Neuronal stem cell (in vitro differentiated cells): ENCODE data around the gene FOXP1.

ENCODE experiments used
- DNase-seq: peaks from one replicate; pipeline ENCODE4 v3.0.0-alpha.2; 2013; ENCODE audit warnings: low spot score
- H2AFZ ChIP-seq: one replicate; pipeline ENCODE4 v1.6.1; 2013; ENCODE audit warnings: mild to moderate bottlenecking, low read length, inconsistent platforms
- H2AK5ac ChIP-seq: 2 replicates; pipeline ENCODE4 v1.6.1; 2013; ENCODE audit warnings: low read depth, mild to moderate bottlenecking, inconsistent platforms, low read length, moderate library complexity, mixed read lengths
- H2BK120ac ChIP-seq: 2 replicates; pipeline ENCODE4 v1.6.1; 2013; ENCODE audit warnings: low read depth, mild to moderate bottlenecking, inconsistent platforms, low read length, moderate library complexity, mixed read lengths
- H2BK12ac ChIP-seq: one replicate; pipeline ENCODE4 v1.6.1; 2013; ENCODE audit warnings: low read length, inconsistent platforms
- H2BK15ac ChIP-seq: 2 replicates; pipeline ENCODE4 v1.6.1; 2013; ENCODE audit warnings: mild to moderate bottlenecking, low read length, inconsistent platforms, mixed read lengths
- H2BK5ac ChIP-seq: one replicate; pipeline ENCODE4 v1.6.1; 2013; ENCODE audit warnings: inconsistent platforms, mild to moderate bottlenecking, low read length, moderate library complexity
- H3K14ac ChIP-seq: one replicate; pipeline ENCODE4 v1.6.1; 2013; ENCODE audit warnings: low read length, inconsistent platforms
- H3K18ac ChIP-seq: 2 replicates; pipeline ENCODE4 v1.6.1; 2013; ENCODE audit warnings: low read length, inconsistent platforms
- H3K23ac ChIP-seq: 2 replicates; pipeline ENCODE4 v1.6.1; 2013; ENCODE audit warnings: low read depth, mild to moderate bottlenecking, mixed read lengths, low read length, inconsistent platforms; ENCODE audit not compliant: poor library complexity
- H3K27ac ChIP-seq: replicated peaks from 3 replicates; pipeline ENCODE4 v1.5.1; 2013; ENCODE audit warnings: low read length, inconsistent platforms
- H3K27me3 ChIP-seq, 3 experiments: 2 replicates each; pipeline ENCODE4 v1.6.1; 2013; ENCODE audit warnings: low read length in 3 of 3, mild to moderate bottlenecking in 2 of 3, inconsistent platforms in 1 of 3, low read depth in 1 of 3, mixed read lengths in 1 of 3, moderate library complexity in 1 of 3; ENCODE audit not compliant: control insufficient read depth in 3 of 3, insufficient read depth in 3 of 3
- H3K36me3 ChIP-seq, 2 donors: replicated peaks in 1 of 2; 2 replicates each; pipeline ENCODE4 v1.6.1; 2013; ENCODE audit warnings: low read length in 2 of 2; ENCODE audit not compliant: control insufficient read depth in 2 of 2, insufficient read depth in 2 of 2
- H3K4ac ChIP-seq: 2 replicates; pipeline ENCODE4 v1.6.1; 2013; ENCODE audit warnings: inconsistent platforms, mild to moderate bottlenecking, low read length, moderate library complexity
- H3K4me1 ChIP-seq, 2 donors: 1 replicate in 1 of 2; 2 replicates in 1 of 2; pipeline ENCODE4 v1.6.1; 2013; ENCODE audit warnings: low read length in 2 of 2, low read depth in 1 of 2; ENCODE audit not compliant: control insufficient read depth in 2 of 2, insufficient read depth in 1 of 2
- H3K4me2 ChIP-seq: one replicate; pipeline ENCODE4 v1.6.1; 2013; ENCODE audit warnings: mild to moderate bottlenecking, low read length, inconsistent platforms; ENCODE audit not compliant: insufficient read depth, poor library complexity, severe bottlenecking
- H3K4me3 ChIP-seq, 2 donors: 2 replicates each; pipeline ENCODE4 v1.5.1; 2013; ENCODE audit warnings: low read length in 2 of 2, mild to moderate bottlenecking in 2 of 2, inconsistent platforms in 1 of 2, moderate library complexity in 1 of 2
- H3K79me1 ChIP-seq: one replicate; pipeline ENCODE4 v1.6.1; 2013; ENCODE audit warnings: low read depth, mild to moderate bottlenecking, inconsistent platforms, low read length, moderate library complexity
- H3K9ac ChIP-seq: one replicate; pipeline ENCODE4 v1.6.1; 2013; ENCODE audit warnings: mild to moderate bottlenecking, low read depth, low read length, inconsistent platforms; ENCODE audit not compliant: poor library complexity
- H3K9me3 ChIP-seq, 2 donors: replicated peaks in 1 of 2; 2 replicates each; pipeline versions ENCODE3 to v1.6.1; 2013; ENCODE audit warnings: low read length in 2 of 2, mild to moderate bottlenecking in 2 of 2, inconsistent platforms in 1 of 2, low read depth in 1 of 2, mixed read lengths in 1 of 2, moderate library complexity in 1 of 2; ENCODE audit not compliant: control insufficient read depth in 2 of 2, insufficient read depth in 1 of 2
- H4K8ac ChIP-seq: one replicate; pipeline ENCODE4 v1.6.1; 2013; ENCODE audit warnings: low read depth, mild to moderate bottlenecking, inconsistent platforms, low read length, moderate library complexity
- H4K91ac ChIP-seq: one replicate; pipeline ENCODE4 v1.6.1; 2013; ENCODE audit warnings: low read length, low read depth, mild to moderate bottlenecking, inconsistent platforms; ENCODE audit not compliant: poor library complexity
- WGBS, 2 donors: extraction: QIAGEN DNeasy Blood & Tissue Kit; methylation state at CpG; one replicate each; pipeline ENCODE4 v1.1.7; 2013; ENCODE audit warnings: missing lambda C conversion rate in 2 of 2, mixed read lengths in 1 of 2; ENCODE audit not compliant: insufficient read length in 2 of 2, insufficient replicate concordance in 1 of 2; ENCODE audit errors: extremely low coverage in 2 of 2; 5-methylcytosine and 5-hydroxymethylcytosine counted together

Gene FOXP1

GRCh38 chr3:71524672-71525071 lies 58.9 kb downstream of the FOXP1 start:
- Histone ChIP-seq H3K23ac (no peak overlapping the region), H2BK12ac (no peak overlapping the region)

GRCh38 chr3:71523628-71524027 lies 59.9 kb downstream of the FOXP1 start:
- Histone ChIP-seq H3K9me3 (no peaks in the 10 kb centered on the region), H2AFZ (no peak overlapping the region), H3K23ac (no peak overlapping the region), H3K4me2 (no peak overlapping the region), H3K4me1 (peaks cover 9 to 18% of the 10 kb centered on the region in 2 donors), H4K8ac (no peak overlapping the region), H2BK5ac (no peak overlapping the region), H2BK12ac (no peak overlapping the region), H3K9ac (no peak overlapping the region), H3K14ac (no peak overlapping the region), H2BK15ac (no peak overlapping the region), H2BK120ac (no peak overlapping the region), H3K79me1 (no peaks in the 10 kb centered on the region), H3K4ac (no peak overlapping the region), H4K91ac (no peak overlapping the region), H2AK5ac (no peak overlapping the region), H3K27me3 (no peaks in the 10 kb centered on the region), H3K4me3 (no peak overlapping the region), H3K27ac (no peak overlapping the region), H3K36me3 (no peaks in the 10 kb centered on the region), H3K18ac (no peak overlapping the region)
- no CpG with 5 or more reads among the region's 4 CpGs for WGBS, 2 donors
- DNase-seq = no peak

More at GRCh38 chr3:71524672-71525071, 58.9 kb downstream of the FOXP1 start:
- Histone ChIP-seq H2BK5ac (no peak overlapping the region), H3K18ac (no peak overlapping the region), H3K4me1 (peaks cover 12 to 26% of the 10 kb centered on the region in 2 donors), H2BK120ac (no peak overlapping the region), H3K27ac (no peak overlapping the region), H2BK15ac (no peak overlapping the region), H4K8ac (no peak overlapping the region), H2AFZ (no peak overlapping the region), H4K91ac (no peak overlapping the region), H3K4ac (no peak overlapping the region), H3K4me3 (no peak overlapping the region), H2AK5ac (no peak overlapping the region), H3K36me3 (no peaks in the 10 kb centered on the region), H3K27me3 (no peaks in the 10 kb centered on the region), H3K9me3 (no peaks in the 10 kb centered on the region), H3K9ac (no peak overlapping the region), H3K14ac (no peak overlapping the region), H3K79me1 (no peaks in the 10 kb centered on the region), H3K4me2 (no peak overlapping the region)
- DNase-seq = no peak
- WGBS, 2 donors = no CpG with 5 or more reads among the region's 7 CpGs

- no peak for DNase-seq
- H3K9ac ChIP-seq = no peak overlapping the region
These were observed 61.3 kb downstream of the FOXP1 start for GRCh38 chr3:71521940-71522876.

GRCh38 chr3:71521021-71521352 lies 62.5 kb downstream of the FOXP1 start:
- Histone ChIP-seq H3K9ac (no peak overlapping the region), H3K4me2 (no peak overlapping the region), H2AK5ac (no peak overlapping the region), H3K14ac (no peak overlapping the region), H2AFZ (no peak overlapping the region), H2BK12ac (no peak overlapping the region), H2BK120ac (no peak overlapping the region), H3K27ac (no peak overlapping the region), H3K18ac (no peak overlapping the region), H3K79me1 (no peaks in the 10 kb centered on the region), H3K4me1 (peaks cover 9 to 21% of the 10 kb centered on the region in 2 donors), H4K91ac (no peak overlapping the region), H4K8ac (no peak overlapping the region), H3K27me3 (no peaks in the 10 kb centered on the region), H3K4ac (no peak overlapping the region), H3K4me3 (no peak overlapping the region), H3K9me3 (no peaks in the 10 kb centered on the region), H2BK5ac (no peak overlapping the region), H3K23ac (no peak overlapping the region), H3K36me3 (no peaks in the 10 kb centered on the region), H2BK15ac (no peak overlapping the region)
- WGBS, 2 donors = no CpG with 5 or more reads among the region's 4 CpGs
- DNase-seq = no peak

More at GRCh38 chr3:71521940-71522876, 61.3 kb downstream of the FOXP1 start:
- no peaks in the 10 kb centered on the region for H3K9me3 ChIP-seq
- H2AK5ac ChIP-seq = no peak overlapping the region
- H3K14ac ChIP-seq = no peak overlapping the region
- no peak overlapping the region for H3K18ac ChIP-seq
- no peak overlapping the region for H3K4me2 ChIP-seq
- no peak overlapping the region for H2AFZ ChIP-seq
- no peak overlapping the region for H3K23ac ChIP-seq
- H3K27me3 ChIP-seq = no peaks in the 10 kb centered on the region
- no peak overlapping the region for H2BK12ac ChIP-seq
- no peak overlapping the region for H3K27ac ChIP-seq
- peaks cover 9 to 15% of the 10 kb centered on the region in 2 donors for H3K4me1 ChIP-seq
- H4K91ac ChIP-seq = no peak overlapping the region
- H3K79me1 ChIP-seq = no peaks in the 10 kb centered on the region
- no peak overlapping the region for H3K4me3 ChIP-seq
- H2BK15ac ChIP-seq = no peak overlapping the region
- H2BK5ac ChIP-seq = no peak overlapping the region
- no peak overlapping the region for H4K8ac ChIP-seq
- no peak overlapping the region for H2BK120ac ChIP-seq
- no CpG with 5 or more reads among the region's 7 CpGs for WGBS, 2 donors
- H3K36me3 ChIP-seq = no peaks in the 10 kb centered on the region
- no peak overlapping the region for H3K4ac ChIP-seq
